Measurements from ENCODE around the gene OPA1.

OPA1 gene

DNA sequence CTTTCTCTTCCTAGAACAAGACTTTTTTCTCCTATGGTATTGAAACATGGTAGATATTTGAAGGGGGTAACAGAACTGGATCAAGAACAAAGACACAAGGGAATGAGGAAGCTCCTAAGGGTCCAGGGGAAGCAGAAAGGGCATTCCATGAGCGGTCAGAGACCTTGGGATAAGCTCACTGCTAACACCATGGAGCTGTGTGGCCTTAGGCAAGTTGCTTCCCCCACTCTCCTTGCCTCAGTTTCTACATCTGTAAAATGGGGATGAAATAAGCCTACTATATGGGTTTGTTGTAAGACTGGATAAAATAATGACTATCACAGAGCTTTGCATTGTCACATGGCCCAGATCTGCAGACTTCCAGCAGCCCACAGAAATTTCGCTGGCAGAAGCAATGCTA lies 139.8 kb downstream of the OPA1 start:
- TF ChIP-seq, protein P1, sequence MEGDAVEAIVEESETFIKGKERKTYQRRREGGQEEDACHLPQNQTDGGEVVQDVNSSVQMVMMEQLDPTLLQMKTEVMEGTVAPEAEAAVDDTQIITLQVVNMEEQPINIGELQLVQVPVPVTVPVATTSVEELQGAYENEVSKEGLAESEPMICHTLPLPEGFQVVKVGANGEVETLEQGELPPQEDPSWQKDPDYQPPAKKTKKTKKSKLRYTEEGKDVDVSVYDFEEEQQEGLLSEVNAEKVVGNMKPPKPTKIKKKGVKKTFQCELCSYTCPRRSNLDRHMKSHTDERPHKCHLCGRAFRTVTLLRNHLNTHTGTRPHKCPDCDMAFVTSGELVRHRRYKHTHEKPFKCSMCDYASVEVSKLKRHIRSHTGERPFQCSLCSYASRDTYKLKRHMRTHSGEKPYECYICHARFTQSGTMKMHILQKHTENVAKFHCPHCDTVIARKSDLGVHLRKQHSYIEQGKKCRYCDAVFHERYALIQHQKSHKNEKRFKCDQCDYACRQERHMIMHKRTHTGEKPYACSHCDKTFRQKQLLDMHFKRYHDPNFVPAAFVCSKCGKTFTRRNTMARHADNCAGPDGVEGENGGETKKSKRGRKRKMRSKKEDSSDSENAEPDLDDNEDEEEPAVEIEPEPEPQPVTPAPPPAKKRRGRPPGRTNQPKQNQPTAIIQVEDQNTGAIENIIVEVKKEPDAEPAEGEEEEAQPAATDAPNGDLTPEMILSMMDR (IDR thresholded peaks at IDR 0.05), result no peak

DNA sequence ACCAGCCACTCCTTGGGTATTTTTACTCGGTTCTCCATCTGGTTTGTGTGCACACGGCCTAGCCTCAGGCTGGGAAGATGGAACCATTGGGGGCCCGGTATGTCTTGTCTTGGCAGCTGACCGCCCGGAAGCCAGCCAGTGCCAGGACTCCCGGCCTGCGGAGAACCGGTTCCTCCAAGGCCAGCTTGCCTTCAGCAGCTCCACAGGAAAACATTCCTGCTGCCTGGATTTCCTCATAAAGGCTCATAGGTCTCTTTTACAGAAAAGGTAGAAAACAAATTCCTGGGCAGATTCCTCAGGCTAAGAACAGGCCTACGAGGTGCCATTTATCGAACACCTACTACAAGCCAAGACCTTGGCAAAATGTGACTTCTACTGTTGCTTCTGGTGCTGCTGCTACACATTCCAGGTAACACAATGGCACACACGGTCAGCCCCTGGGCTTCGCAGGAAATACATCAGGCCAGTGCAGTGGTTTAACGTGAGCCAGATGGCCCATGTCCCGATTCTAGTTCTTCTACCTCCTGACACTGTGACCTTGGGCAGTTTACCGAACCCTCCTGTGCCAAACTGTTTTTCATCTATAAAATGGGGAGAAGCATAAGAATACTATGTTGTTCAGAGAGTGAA lies 141.8 kb downstream of the OPA1 start:
- TF ChIP-seq, protein P1 (IDR thresholded peaks at IDR 0.05), result no peak

DNA sequence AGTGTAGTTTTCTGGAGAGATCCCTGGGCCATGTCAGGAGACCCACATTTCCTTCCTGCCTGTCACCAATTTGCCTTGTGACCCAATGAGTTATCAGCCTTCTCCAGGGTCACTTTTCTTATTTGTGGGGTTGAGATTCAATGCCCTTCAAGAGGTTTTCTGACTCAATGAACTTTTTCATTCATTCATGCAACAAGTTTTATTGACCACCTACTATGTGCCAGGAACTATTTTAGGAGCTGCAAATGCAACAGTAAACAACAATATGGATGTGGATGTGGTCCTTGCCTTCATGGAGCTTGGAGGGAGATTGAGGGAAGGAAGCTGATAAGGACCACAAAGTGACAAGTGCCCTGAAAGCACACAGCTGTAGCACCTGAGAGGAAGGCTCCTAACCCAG lies 142.8 kb downstream of the OPA1 start:
- TF ChIP-seq, protein P1 (IDR thresholded peaks at IDR 0.05), result no peak

DNA sequence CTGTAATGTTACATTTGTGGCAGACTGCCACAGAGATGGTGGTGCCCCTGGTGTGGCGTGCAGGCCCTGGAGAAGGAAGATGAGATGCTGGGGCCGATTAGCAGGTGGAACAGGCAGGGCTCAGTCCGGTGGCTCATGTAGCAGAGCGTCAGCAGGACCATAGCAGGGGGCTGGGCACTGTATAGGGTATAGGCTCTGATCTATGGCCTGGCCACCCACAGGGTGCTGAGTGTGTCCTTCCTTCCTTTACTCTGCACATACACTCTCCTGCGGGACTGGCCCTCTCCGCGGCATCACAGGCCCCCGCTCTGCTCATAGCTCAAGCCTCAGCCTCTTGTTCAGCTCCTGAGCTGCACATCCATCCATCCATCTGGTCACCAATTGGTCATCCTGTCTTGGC lies 143.6 kb downstream of the OPA1 start:
- TF ChIP-seq, protein P1 (IDR thresholded peaks at IDR 0.05), result no peak

DNA sequence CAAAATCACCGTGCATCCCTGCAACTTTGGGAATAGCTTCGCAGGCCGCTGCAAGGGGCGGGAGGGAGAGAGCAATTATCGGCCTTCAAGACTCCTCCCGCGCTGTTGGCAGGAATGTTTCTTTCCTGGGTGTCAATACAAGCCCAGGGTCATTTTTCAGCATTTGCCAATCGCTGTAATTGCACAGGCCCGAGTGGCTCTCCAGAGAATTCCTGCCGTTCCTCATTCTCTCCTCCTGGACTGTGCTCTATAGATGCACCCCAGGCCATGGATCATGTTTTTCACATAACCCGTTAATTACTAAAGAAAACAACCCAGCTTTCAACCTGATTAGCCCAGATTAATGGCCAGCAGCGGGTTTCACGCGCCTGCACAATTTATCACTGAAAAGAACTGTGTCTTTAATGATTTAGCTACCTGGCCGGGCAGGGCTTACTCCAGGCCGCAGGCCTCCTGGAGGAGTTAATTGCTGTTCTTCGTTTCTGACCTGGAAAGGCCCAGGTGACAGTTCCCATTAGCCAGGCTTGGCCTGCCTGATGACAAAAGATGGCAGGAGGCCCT lies 144.3 kb downstream of the OPA1 start:
- TF ChIP-seq, protein P1 (IDR thresholded peaks at IDR 0.05), result no peak

DNA sequence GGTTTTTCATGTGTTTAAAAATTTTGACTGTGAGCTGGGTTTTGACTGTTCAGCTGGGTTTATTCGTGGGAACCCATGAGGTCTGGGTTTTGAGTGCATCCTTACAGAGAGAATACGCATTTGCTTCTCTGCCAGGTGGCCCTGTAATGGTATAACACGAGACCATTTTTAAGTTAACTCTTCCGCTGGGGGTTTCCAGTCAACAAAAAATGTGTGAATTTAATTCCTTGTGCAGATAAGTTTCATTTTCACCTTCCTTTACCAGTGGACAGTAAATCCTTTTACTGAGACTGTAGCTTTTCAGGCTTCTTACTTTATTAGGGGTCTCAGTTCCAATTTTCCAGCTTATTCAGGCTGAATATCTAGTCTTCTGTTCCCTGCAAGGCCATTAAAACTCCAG lies 149.6 kb downstream of the OPA1 start:
- TF ChIP-seq, protein P1 (IDR thresholded peaks at IDR 0.05), result no peak

DNA sequence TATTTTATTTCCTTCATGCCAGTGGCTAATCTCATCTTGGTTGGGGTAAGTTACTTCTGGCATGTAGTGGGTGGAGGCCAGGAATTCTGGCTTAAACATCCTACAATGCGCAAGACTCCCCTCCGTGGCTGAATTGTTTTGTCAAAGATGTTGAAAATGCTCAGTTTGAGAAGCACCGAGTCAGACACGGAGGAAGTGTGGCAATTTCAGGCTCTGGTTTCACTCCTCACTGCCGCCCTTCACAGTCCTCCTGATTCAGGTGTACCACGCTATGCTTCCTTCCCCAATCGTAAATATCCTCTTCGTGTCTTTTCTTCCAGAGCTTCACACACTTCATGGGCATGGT lies 150.7 kb downstream of the OPA1 start:
- TF ChIP-seq, protein P1 (IDR thresholded peaks at IDR 0.05), result no peak

All from LNCAP (cell line).